Left renal cortex interstitium (tissue), 4 donors: ENCODE measurements around the gene FOXP1. TPM values are rescaled to one million over a fixed set of nuclear protein-coding genes. Genes with fewer than 3 reads are reported as not detected.

Experiments
- DNase-seq, 4 donors: peaks; one replicate each; pipeline ENCODE4 v3.0.0-alpha.2; 2013; ENCODE audit warnings: low read depth in 4 of 4, low spot score in 2 of 4, missing footprints in 1 of 4
- polyA plus RNA-seq, 4 donors: library from polyadenylated mRNA; unstranded; fragments of 120-200 nt; gene quantifications; one replicate each; pipeline ENCODE4 v1.2.1, GENCODE V29; 2013; ENCODE audit not compliant: insufficient read length in 4 of 4

The FOXP1 gene
- polyA plus RNA-seq, 4 donors: 31.2 to 45.8 (median 38.9) TPM

DNA sequence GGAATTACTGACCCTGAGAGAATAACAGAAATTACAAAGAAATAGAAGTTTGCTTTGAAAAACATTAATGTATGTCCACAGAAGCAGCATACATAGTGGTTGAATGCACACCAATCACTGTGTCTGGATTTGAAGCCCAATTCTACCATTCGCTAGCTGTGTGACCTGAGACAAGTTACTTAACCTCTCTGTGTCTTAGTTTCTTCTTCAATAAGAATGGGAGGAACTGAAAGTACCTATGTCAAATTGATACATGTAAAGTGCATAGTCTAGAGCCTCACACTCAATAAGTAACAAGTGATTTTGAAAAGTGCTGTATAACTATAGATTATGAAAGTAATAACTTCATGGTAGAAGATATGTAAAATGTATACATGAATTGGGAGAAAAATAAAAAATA, 457.8 kb downstream of the FOXP1 start:
- no peak for DNase-seq

DNA sequence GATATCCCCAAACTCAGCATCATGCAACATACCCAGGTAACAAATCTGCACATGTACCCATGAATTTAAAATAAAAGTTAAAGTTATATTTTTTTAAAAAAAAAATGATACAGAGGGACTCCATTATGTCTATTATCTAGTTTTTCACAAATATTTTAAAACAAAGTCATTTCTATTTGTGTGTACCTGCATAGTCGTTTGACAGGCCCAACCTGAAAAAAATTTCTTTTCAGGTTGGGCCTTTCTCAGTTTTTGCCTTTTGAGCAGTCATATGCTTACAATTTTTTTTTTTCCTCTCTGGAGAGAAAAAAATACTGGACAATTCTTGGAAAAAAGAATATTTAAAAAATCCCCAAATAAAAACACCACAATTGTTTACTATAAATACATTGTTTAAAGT, 459.5 kb downstream of the FOXP1 start:
- DNase-seq: no peak

DNA sequence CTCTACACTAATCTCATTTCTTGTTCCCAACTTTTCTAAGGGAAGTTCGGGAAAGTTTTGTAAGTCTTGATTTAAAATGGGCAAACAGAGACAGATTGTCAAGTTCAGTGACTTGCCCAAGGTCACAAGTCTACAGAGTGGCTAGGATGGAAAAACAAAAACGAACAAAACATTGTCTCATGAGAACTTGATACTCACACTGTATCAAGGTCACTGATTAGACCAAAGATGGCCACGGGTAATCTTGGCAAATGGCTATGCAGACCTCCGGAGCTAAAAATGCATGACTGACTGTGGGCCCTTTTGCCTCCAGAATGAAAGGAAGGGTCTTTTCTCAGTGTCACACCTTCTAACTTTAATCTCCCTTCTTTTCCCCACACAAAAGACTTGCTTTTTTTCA, 460.9 kb downstream of the FOXP1 start:
- no peak for DNase-seq

DNA sequence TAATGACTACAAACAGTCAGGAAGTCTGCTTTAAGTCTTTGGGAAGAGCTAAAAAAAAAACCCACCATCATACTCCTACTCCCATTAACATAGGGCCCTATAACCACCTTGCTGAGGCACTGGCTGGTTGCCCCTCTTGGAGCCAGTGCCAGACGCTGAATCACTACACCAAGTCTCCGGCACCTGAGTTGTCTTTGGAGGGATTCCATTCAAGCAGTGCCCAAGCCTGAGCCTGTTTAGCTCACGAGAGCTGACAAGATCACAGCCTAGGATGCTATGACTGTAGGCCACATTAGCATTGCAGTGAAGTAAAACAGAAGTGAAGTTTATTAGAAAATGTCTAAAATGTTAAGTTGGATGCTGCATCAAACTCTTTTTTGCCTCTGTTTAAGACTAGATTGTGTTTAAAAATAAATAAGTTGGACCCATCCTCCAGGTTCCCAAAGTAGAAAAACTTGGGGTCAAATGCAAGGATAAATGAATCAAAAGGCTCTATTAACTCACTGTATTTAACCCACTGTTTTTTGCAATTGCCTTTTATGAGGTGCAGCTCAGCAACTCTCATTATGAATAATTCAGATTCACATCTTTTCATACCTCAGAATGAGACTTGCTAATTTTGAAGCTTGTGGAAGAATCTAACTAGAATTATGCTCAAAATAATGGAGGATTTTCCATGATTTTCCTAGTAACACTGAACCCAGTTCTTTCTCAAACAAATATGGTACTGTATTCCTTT, 461.9 kb downstream of the FOXP1 start:
- no peak for DNase-seq

DNA sequence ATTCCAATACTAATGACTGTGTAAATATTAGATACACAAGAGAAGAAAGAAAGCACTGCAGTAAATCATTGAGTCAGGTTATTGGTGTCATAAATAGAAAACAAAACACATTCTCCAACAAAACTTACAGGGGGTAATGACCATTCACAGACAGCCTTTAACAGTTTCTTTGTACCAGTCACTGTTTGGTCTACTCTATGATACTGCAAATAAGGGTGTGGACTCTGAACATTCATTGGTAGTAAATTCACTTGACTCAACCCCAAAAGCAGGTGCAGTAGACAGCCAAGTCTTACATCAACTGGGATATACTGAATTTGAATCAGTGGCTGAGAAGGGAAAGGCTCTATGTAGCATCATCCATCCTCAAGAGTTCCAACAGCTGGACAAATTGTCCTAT, 463.5 kb downstream of the FOXP1 start:
- no peak for DNase-seq

DNA sequence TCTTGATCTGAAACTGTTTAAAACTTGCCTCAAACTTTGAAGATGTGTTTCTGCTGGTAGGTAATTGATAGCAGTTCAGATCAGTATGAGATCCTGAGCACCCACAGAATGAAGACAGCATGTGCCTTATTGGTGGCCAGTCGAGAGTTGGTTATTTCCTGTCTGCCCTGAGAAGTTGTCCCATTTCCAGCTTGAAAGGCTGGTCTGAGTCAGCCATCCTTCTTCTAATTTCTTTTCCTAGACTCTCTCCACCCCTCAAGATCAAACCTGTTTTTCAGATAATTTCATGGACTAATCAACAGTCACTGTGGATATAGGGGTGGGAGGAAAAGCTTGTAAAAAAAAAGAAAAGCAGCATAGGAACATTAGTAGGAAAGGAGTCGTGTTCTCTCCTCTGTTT, 464.4 kb downstream of the FOXP1 start:
- DNase-seq: no peak

DNA sequence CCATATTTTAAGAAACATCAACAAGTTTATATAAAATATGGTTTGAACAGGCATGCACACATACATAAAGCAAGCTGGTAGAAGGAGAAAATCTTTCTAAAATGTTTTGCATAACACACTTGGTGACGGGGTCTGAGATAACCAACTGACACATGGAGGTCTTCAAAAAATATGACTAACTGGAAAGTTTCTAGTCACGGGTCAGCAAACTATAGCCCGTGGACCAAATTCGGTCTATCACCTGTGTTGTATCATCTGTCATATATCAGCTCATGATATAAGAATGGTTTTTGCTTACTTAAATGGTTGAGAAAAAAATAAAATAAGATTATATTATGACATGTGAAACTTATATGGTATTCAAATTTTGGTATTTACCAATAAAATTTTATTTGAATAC, 465.1 kb downstream of the FOXP1 start:
- DNase-seq: no peak

DNA sequence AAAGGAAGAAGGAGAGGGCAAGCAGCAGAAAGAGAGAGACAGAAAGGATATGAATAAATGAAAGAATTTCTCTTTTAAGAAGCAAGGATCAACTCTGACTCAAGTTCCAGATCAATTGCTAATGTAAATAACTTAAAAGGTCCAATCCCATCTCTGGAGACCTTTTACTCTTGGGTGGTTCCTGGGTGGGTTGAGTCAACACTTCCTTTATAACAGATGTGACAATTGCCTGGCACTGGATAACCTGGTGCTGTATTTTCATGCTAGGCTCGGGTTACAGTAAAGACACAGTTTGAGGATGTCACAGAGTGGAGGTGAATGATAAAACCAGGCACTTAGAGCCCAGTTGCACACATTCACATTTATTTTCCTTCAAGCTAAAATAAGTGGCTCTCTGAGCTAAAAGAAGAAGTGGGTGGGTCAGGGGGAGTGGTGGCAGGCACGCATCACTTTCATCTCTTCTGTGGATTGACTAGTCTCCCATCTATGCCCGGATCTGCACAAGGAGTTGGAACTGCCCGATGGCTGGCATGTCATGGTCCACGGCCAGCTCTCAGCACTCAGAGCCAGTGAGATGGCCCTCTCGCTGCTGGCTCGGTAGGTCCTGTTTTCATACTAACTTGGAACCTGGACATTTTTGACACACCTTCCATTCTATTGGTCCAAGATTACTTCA, 465.8 kb downstream of the FOXP1 start:
- DNase-seq: no peak

DNA sequence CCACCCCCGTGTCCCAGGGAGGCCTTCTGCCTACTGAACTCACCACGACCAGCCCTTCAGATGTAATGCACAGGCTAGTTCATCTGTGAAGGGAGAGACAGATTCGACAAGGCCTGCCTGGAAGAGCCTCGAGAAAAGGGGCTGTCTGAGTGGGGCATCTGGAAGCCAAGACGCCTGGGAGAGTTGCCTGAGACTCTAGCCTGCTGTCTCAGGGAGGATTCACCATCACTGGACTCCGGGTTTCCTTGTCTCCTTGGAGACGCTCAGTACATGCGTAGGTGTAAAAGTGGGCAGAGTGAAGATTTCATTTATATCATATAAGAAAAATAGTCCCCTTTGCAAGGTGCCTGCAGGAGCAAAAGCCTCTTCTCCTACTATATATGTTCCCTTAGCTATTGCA, 468.9 kb downstream of the FOXP1 start:
- DNase-seq: no peak

DNA sequence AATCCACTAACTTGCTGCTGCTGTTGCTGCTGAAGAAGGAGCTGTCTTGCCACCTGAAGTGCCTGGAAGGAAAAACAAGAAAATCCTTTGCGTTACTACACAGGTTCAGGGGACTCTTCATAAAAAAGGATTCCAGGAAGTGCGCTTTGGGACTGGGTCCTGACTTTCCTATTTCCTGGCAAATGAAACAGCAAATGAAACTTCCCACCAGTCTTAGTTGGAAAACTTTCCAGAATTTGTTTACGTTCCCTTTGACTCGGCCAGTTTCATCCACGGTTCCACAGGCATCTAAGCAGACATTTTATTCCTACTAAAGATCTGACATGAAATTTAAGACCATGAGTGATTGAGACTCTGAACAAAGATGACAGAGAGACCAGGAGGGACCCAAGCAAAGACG, 471.0 kb downstream of the FOXP1 start:
- DNase-seq: no peak

DNA sequence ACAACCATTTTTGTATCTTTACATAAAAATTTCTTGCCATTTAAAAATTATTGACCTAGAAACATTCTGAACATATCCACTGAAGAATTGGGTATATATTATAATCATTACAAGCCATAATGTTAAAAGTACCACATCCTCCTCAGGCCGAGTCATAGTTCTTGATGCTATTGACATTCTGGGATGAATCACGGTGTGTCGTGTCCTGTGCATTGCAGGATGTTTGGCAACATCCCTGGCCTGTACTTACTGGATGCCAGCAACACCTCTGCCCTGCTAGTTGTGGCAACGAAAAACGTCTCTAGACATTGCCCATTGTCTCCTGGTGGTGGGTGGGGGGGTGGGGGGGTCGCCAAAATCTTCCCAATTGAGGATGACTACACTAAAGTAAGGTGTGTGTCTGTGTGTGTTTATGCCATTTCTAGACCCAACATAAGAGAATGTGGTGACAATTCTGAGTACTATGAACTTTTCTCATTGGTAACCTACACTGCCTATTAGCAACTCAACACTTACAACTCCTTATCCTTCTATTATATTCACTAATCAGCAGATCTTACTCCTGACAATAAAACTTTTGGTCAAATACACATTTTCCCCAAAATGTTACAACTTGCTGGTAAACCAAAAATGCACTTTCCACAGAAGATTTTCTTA, 471.6 kb downstream of the FOXP1 start:
- DNase-seq: no peak

DNA sequence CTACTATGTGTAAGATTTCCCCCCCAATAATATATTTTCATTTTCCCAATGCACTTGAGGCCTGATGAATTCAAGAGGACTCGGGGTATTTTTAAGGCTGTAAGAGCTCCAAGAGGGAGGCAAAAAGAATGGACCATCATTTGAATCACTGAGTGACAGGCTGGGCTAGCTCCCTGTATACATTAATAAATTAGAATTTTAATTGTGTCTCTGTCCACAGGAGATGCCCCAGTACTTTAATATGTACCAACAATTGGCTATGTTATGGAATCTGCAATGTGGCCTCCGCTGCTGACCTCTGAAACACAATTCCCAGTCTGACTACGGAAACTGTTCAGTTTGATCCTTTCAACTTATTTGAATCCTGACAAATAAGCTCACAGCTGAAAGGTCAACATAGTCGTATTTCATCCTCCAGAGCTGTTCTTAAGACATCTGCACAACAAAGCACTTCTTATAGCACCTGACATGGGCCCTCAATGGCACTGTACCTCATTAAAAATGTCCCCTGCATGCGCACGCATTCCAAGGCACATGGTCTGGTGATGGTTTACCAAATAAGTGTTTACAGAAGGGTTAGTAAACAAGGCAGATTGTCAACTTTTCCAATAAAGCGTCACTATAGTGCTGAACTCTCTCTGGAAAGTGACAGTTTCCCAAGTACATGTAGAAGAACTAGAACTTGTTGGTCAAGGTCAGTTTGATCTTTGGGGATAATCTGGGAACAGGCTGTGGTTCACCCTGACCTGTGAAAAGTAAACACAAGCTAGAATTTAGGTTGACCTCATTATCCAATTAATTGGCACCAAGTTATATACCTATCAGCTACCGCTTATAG, 472.9 kb downstream of the FOXP1 start:
- no peak for DNase-seq

DNA sequence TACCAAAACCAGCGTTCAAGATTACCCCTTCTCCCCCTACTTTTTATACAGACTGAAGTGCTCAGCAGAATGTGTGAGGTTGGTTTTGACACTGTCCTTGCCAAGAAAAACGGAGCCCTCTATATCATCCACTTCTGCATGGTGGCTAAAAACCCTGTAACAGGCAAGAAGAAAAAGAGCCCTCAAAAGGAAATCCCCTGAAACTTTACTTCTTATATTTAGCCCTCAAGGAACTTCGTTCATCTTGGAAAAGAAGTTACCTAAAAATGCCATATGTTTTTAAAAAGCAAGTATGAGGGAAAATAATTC, 473.6 kb downstream of the FOXP1 start:
- no peak for DNase-seq

DNA sequence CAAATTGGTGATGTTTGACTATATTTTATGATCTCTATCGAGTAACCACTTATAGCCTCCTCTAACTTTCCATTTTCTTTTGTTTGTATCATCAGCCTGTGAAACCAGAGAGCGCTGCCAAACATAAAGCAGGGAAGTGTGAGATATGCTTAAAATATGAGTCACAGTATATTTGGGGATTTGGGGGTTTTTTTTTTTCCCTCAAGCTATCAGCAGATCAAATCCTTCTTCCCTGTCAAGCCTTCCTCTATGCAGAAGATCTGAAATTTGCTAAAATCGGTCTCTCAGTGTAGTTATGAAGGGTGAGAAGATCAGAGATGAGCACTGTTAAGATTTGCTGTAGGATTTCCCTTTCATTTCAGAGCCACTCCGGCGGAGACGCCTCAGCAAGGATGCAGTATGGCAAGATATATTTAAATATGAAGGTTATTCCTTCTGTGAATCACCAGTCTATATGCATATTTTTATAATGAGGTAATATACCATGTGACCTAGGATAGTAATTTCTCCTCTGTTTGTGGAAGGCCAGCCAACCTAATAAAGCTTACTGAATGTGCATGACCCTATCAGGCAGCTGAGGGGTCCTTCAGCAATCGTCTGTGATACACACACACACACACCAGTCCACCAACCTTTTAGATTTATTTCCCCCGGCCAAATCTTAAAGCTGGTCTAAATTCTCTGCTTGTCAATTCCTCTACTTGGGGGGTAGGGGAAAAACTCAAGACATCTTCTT, 474.1 kb downstream of the FOXP1 start:
- DNase-seq: no peak

DNA sequence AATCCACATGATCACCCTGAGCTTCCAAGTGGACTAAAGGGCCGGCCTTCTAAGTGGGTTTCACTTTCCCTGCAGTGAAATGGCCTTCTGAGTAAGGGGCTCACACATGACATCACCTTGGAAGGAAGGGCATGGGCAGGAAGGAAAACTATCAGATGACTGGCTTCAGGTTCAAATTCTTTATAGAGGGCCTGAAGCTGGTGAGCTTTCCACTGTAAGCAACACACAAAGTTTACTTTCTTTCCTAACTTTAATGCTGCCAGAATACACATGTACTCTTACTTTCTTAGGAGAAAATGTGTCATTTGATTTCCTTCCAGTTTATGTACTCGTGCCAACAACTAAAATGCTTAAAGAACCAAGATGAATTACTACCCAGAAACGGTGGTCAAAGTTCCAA, 475.6 kb downstream of the FOXP1 start:
- DNase-seq: no peak

DNA sequence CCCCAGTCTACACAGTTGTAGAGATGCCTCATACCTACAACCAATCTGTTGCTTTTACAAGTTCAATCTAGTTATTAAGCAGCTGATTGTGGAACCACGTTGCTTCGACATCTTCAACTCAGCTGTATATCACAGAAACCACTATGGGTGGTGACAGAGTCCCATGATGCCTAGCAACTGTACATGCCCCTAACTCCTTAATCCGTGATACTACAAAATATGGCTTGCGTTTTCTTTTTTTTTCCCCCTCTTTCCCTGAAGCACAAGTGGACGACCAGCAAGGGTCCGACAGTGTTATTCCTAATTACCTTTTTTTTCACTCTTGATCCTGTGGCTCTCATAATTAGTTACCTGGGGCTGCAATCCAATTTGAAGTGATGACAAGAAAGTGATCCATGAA, 478.6 kb downstream of the FOXP1 start:
- no peak for DNase-seq

DNA sequence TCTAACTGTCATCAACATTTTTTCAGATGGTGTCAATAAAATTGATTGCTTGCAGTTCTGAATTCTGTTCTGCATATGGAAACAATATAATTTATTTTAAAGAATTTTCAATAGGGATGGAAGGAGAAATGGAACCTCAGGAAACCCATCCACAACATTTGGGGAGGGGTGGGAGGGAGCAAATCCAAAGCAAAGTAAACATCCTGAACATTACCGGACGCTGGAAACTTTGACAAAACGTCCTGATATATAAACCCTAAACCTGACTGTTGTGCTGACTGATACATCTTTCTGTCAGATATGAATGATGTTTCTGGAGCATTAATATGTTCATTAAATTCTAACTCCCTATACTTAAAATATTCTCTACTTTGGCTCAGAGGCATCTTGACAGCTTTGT, 479.0 kb downstream of the FOXP1 start:
- DNase-seq: no peak

DNA sequence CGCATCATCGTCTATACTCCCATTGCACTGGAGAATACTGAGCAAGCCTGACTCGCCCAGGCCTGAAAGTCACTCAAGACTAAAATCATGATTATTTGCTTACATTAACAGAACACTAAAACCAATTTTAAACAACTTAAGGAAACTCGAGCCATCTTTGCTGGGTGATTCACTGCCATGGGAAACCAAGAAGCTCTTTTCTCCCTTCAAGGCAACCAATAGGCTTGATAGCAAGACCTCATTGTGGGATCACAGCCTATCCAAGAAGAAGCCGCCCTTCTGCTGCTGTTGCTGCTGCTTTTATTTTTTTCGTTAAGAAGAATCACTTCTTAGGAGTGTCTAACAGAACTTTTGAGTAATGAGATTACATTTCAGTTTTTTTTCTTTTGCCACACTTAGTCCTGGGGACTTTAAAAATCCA, 479.4 kb downstream of the FOXP1 start:
- no peak for DNase-seq

DNA sequence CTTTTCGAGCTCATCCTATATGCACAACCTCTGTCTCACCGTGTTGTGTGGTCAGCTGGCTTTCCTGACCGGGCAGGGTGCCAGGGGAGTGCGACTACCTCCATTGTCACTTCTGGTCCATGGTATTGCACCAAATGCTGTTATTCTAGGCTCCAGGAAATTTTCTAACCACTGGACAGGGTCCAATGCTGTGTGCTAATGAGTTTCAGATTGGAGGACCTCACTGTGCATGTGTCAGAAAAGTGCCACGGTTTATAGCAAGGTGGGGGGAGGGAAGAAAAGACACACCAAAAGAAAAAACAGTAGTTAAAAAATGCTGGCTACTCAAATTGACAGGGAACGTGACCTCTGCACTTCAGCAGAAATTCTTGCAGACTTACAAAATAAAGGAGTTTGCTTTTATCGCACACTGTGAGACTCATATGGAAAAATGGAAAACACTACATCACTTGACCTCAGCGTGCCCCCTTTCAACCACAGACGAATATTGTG, 480.1 kb downstream of the FOXP1 start:
- DNase-seq: no peak
